PC-9 (cell line): Measurements from ENCODE around the gene FAM171A1. TPM values are rescaled to one million over a fixed set of nuclear protein-coding genes. Genes with fewer than 3 reads are reported as not detected.

Experiments
- BruUV-seq: library from RNA; stranded (reverse); fragments of 400-500 nt; replicated peaks from 2 replicates; lab custom pipeline; 2021; lab: Mats Ljungman, UMichigan
- CTCF ChIA-PET: fragments of 300-600 bp; sonication (Branson Sonifier 250); formaldehyde crosslinking; loops from one replicate; lab custom pipeline; 2022; ENCODE audit warnings: antibody characterized with exemption; lab: Charles Lee
- POLR2A ChIA-PET: fragments of 300-600 bp; sonication (Branson Sonifier 250); formaldehyde crosslinking; loops from one replicate; lab custom pipeline; 2022; ENCODE audit warnings: antibody characterized with exemption; ENCODE audit not compliant: unreplicated experiment; lab: Charles Lee
- DNase-seq, 2 experiments: peaks; one replicate each; pipeline versions ENCODE4 v3.0.0 to v3.0.0-alpha.2; 2015 to 2022; ENCODE audit warnings: mixed read lengths in 1 of 2
- H2AFZ ChIP-seq: fragments of 200-600 bp; sonication (generic); 2 replicates; pipeline ENCODE4 v1.8.1; 2017; ENCODE audit warnings: antibody characterized with exemption
- H3F3A ChIP-seq: fragments of 200-600 bp; sonication (generic); 2 replicates; pipeline ENCODE4 v1.8.1; 2017; ENCODE audit warnings: antibody characterized with exemption, mild to moderate bottlenecking, low read depth; ENCODE audit not compliant: insufficient read depth
- H3K27ac ChIP-seq: fragments of 200-600 bp; sonication (generic); 2 replicates; pipeline ENCODE4 v1.6.1; 2016; ENCODE audit warnings: mixed run types
- H3K27me3 ChIP-seq: fragments of 200-600 bp; sonication (generic); 2 replicates; pipeline ENCODE4 v1.6.1; 2016; ENCODE audit warnings: low read depth, mixed run types; ENCODE audit not compliant: insufficient read depth
- H3K36me3 ChIP-seq: fragments of 200-600 bp; sonication (generic); 2 replicates; pipeline ENCODE4 v1.6.1; 2016; ENCODE audit warnings: low read depth, mixed run types
- H3K4me1 ChIP-seq: fragments of 200-600 bp; sonication (generic); replicated peaks from 2 replicates; pipeline ENCODE4 v1.6.1; 2016; ENCODE audit warnings: mixed run types; ENCODE audit not compliant: insufficient read depth
- H3K4me2 ChIP-seq: fragments of 200-600 bp; sonication (generic); 2 replicates; pipeline ENCODE4 v1.6.1; 2017; ENCODE audit warnings: mixed run types
- H3K4me3 ChIP-seq: fragments of 200-600 bp; sonication (generic); 2 replicates; pipeline ENCODE4 v1.6.1; 2016; ENCODE audit warnings: mixed run types
- H3K79me2 ChIP-seq: fragments of 200-600 bp; sonication (generic); 2 replicates; pipeline ENCODE4 v1.6.1; 2017; ENCODE audit warnings: low read depth, mixed run types
- H3K9me2 ChIP-seq: fragments of 200-600 bp; sonication (generic); 2 replicates; pipeline ENCODE4 v1.8.1; 2017; ENCODE audit warnings: mild to moderate bottlenecking; ENCODE audit not compliant: insufficient read depth
- H3K9me3 ChIP-seq: fragments of 200-600 bp; sonication (generic); 2 replicates; pipeline ENCODE4 v1.8.1; 2016; ENCODE audit warnings: low read depth; ENCODE audit not compliant: insufficient read depth
- H4K20me1 ChIP-seq: fragments of 200-600 bp; sonication (generic); 2 replicates; pipeline ENCODE4 v1.8.1; 2017; ENCODE audit not compliant: insufficient read depth
- EZH2 ChIP-seq: fragments of 200-600 bp; sonication (generic); IDR thresholded peaks from 2 replicates; pipeline ENCODE4 v1.8.0; 2017; ENCODE audit warnings: antibody characterized with exemption, low read depth
- intact Hi-C: fragments of 100-400 bp; cut with micrococcal nuclease; formaldehyde crosslinking; loops from one replicate; pipeline ENCODE4 v1.10.0; 2022; ENCODE audit not compliant: unreplicated experiment
- total RNA-seq: library from RNA; stranded (reverse); gene quantifications from 2 replicates; pipeline ENCODE4 v1.2.3, GENCODE V29; 2021
- TF ChIP-seq, protein P1 (sequence below): fragments of 200-600 bp; sonication (generic); conservative IDR thresholded peaks from 2 replicates; pipeline ENCODE4 v1.6.1; 2017; ENCODE audit warnings: mixed run types, antibody characterized with exemption, mild to moderate bottlenecking, moderate library complexity

Gene FAM171A1
- total RNA-seq, 1 experiment from 2014 or later = 3.0 TPM

DNA sequence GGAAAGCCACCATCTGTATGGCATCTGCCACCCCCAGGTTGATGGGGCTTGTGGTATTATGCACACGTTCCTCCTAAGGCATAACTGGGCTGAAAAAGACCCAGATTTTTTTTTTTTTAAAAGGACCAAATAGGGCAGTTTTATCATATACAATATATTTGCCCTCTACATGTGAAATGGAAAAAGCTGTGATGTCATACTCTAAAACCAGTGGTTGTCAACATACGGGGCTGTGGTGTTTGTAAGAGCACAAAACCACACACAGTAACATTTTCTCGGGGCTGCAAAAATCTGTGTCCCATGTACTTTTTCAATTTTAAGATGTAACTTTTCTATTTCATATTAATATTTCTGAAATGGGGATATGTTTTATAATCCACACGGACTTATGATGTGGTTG lies 34.9 kb downstream of the FAM171A1 start:
- intact Hi-C loops = no loop called here
- H3K27ac ChIP-seq = no peak overlapping the region
- no peaks in the 10 kb centered on the region for H3K9me2 ChIP-seq
- ChIA-PET CTCF (no interaction called here), POLR2A (no interaction called here)
- no peaks in the 10 kb centered on the region for H3K9me3 ChIP-seq
- no peak for DNase-seq
- no peak overlapping the region for H2AFZ ChIP-seq
- H3K4me2 ChIP-seq = no peak overlapping the region
- no peak overlapping the region for H3K4me3 ChIP-seq
- BruUV-seq = no TSS peak
- TF ChIP-seq, protein P1, sequence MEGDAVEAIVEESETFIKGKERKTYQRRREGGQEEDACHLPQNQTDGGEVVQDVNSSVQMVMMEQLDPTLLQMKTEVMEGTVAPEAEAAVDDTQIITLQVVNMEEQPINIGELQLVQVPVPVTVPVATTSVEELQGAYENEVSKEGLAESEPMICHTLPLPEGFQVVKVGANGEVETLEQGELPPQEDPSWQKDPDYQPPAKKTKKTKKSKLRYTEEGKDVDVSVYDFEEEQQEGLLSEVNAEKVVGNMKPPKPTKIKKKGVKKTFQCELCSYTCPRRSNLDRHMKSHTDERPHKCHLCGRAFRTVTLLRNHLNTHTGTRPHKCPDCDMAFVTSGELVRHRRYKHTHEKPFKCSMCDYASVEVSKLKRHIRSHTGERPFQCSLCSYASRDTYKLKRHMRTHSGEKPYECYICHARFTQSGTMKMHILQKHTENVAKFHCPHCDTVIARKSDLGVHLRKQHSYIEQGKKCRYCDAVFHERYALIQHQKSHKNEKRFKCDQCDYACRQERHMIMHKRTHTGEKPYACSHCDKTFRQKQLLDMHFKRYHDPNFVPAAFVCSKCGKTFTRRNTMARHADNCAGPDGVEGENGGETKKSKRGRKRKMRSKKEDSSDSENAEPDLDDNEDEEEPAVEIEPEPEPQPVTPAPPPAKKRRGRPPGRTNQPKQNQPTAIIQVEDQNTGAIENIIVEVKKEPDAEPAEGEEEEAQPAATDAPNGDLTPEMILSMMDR = no peak
- no peak for TF ChIP-seq EZH2
- H3K36me3 ChIP-seq = no peaks in the 10 kb centered on the region
- no peaks in the 10 kb centered on the region for H3K4me1 ChIP-seq
- H3F3A ChIP-seq = no peaks in the 10 kb centered on the region
- H4K20me1 ChIP-seq = no peaks in the 10 kb centered on the region
- no peaks in the 10 kb centered on the region for H3K79me2 ChIP-seq
- H3K27me3 ChIP-seq = peaks cover 62% of the 10 kb centered on the region

GRCh38 chr10:15335508-15335907 lies 35.6 kb downstream of the FAM171A1 start:
- Histone ChIP-seq H3K4me2 (no peak overlapping the region), H3K79me2 (no peaks in the 10 kb centered on the region)

DNA sequence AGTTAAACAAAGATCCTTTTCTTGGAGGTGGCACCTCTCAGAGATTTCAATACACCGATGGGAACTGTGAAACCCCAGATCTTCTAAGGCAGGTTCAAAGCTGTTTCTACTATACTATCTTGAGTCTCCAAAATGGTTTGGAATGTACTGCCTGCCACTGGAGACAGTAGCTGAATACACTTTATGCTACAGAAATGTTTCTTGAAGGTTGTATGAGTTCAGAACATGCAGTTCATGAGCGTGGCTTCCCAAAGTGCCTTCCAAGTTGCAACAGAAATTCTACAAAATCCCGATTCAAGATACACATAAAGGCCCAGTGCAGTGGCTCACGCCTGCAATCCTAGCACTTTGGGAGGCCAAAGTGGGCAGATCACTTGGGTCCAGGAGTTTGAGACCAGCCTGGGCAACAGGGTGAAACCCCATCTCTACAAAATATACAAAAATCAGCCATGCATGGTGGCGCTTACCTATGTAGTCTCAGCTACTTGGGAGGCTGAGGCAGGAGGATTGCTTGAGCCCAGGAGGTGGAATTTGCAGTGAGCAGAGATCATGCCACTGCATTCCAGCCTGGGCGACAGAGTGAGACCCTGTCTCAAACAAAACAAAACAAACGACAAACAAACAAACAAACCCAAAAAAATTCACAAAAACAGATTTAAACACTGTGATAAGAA lies 36.3 kb downstream of the FAM171A1 start:
- POLR2A ChIA-PET = no interaction called here
- Histone ChIP-seq H3K79me2 (no peaks in the 10 kb centered on the region), H4K20me1 (no peaks in the 10 kb centered on the region), H3K27ac (no peak overlapping the region), H3K9me2 (no peaks in the 10 kb centered on the region), H3K9me3 (no peaks in the 10 kb centered on the region), H3K4me2 (no peak overlapping the region), H3K4me3 (no peak overlapping the region), H2AFZ (no peak overlapping the region), H3K27me3 (peaks cover 50% of the 10 kb centered on the region), H3F3A (no peaks in the 10 kb centered on the region), H3K36me3 (no peaks in the 10 kb centered on the region), H3K4me1 (no peaks in the 10 kb centered on the region)
- CTCF ChIA-PET = no interaction called here
- no TSS peak for BruUV-seq
- TF ChIP-seq EZH2 = no peak
- TF ChIP-seq, protein P1 = no peak
- no peak for DNase-seq
- intact Hi-C loops = no loop called here

More at GRCh38 chr10:15335508-15335907, 35.6 kb downstream of the FAM171A1 start:
- Histone ChIP-seq H3K36me3 (no peaks in the 10 kb centered on the region), H3F3A (no peaks in the 10 kb centered on the region), H3K27me3 (peaks cover 55% of the 10 kb centered on the region), H2AFZ (no peak overlapping the region), H3K4me1 (no peaks in the 10 kb centered on the region), H3K9me3 (no peaks in the 10 kb centered on the region), H4K20me1 (no peaks in the 10 kb centered on the region), H3K4me3 (no peak overlapping the region), H3K9me2 (no peaks in the 10 kb centered on the region), H3K27ac (no peak overlapping the region)
- no TSS peak for BruUV-seq
- ChIA-PET POLR2A (no interaction called here), CTCF (no interaction called here)
- no peak for DNase-seq
- TF ChIP-seq, protein P1 = no peak
- TF ChIP-seq EZH2 = no peak
- intact Hi-C loops = no loop called here
